IPS-15b (cell line): Measurements from ENCODE around the gene RPH3AL.
"Not testable (repeated sequence)": the region's sequence is repeated elsewhere in the genome, so short reads cannot be mapped to it uniquely, and the experiment has no call there.

Experiments used
- H3K27me3 ChIP-seq: one replicate; pipeline ENCODE4 v1.6.1; 2013; ENCODE audit warnings: low read length; ENCODE audit not compliant: control insufficient read depth, insufficient read depth
- H3K36me3 ChIP-seq: one replicate; pipeline ENCODE4 v1.6.1; 2013; ENCODE audit warnings: low read length; ENCODE audit not compliant: control insufficient read depth, insufficient read depth
- H3K4me1 ChIP-seq: one replicate; pipeline ENCODE4 v1.6.1; 2013; ENCODE audit warnings: mild to moderate bottlenecking, low read length; ENCODE audit not compliant: control insufficient read depth, insufficient read depth
- H3K4me3 ChIP-seq: one replicate; pipeline ENCODE4 v1.5.1; 2013; ENCODE audit warnings: low read depth, low read length
- H3K9ac ChIP-seq: one replicate; pipeline ENCODE4 v1.6.1; 2013; ENCODE audit warnings: low read depth, mild to moderate bottlenecking, low read length
- H3K9me3 ChIP-seq: one replicate; pipeline ENCODE4 v1.6.1; 2013; ENCODE audit warnings: mild to moderate bottlenecking, low read length; ENCODE audit not compliant: control insufficient read depth, insufficient read depth

The RPH3AL gene

GRCh38 chr17:177762-178161 is 174.8 kb downstream of the RPH3AL start:
- H3K36me3 ChIP-seq: no peaks in the 10 kb centered on the region
- peaks cover 3% of the 10 kb centered on the region for H3K4me1 ChIP-seq
- H3K9me3 ChIP-seq: no peaks in the 10 kb centered on the region
- H3K9ac ChIP-seq: no peak overlapping the region
- no peak overlapping the region for H3K4me3 ChIP-seq
- peaks cover 27% of the 10 kb centered on the region for H3K27me3 ChIP-seq

GRCh38 chr17:177155-177554 is 175.5 kb downstream of the RPH3AL start:
- no peak overlapping the region for H3K9ac ChIP-seq

GRCh38 chr17:173166-173911 is 179.3 kb downstream of the RPH3AL start:
- Histone ChIP-seq H3K36me3 (no peaks in the 10 kb centered on the region), H3K4me3 (no peak overlapping the region), H3K9ac (no peak overlapping the region)

More at GRCh38 chr17:177155-177554, 175.5 kb downstream of the RPH3AL start:
- Histone ChIP-seq H3K4me3 (no peak overlapping the region), H3K36me3 (no peaks in the 10 kb centered on the region), H3K27me3 (peaks cover 25% of the 10 kb centered on the region), H3K9me3 (no peaks in the 10 kb centered on the region), H3K4me1 (peaks cover 1% of the 10 kb centered on the region)

GRCh38 chr17:172401-172800 is 180.2 kb downstream of the RPH3AL start:
- Histone ChIP-seq H3K36me3 (no peaks in the 10 kb centered on the region), H3K9me3 (no peaks in the 10 kb centered on the region), H3K27me3 (peaks cover 2% of the 10 kb centered on the region), H3K4me3 (no peak overlapping the region), H3K4me1 (no peaks in the 10 kb centered on the region), H3K9ac (no peak overlapping the region)

More at GRCh38 chr17:173166-173911, 179.3 kb downstream of the RPH3AL start:
- H3K4me1 ChIP-seq: no peaks in the 10 kb centered on the region
- H3K9me3 ChIP-seq: no peaks in the 10 kb centered on the region
- peaks cover 4% of the 10 kb centered on the region for H3K27me3 ChIP-seq

- H3K4me1 ChIP-seq: no peaks in the 10 kb centered on the region
- H3K9me3 ChIP-seq: no peaks in the 10 kb centered on the region
- H3K4me3 ChIP-seq: no peak overlapping the region
- no peaks in the 10 kb centered on the region for H3K36me3 ChIP-seq
- no peak overlapping the region for H3K9ac ChIP-seq
- H3K27me3 ChIP-seq: no peaks in the 10 kb centered on the region
Measured at GRCh38 chr17:171871-172270, 180.7 kb downstream of the RPH3AL start.

- Histone ChIP-seq H3K9ac (no peak overlapping the region), H3K27me3 (no peaks in the 10 kb centered on the region), H3K4me3 (no peak overlapping the region), H3K9me3 (no peaks in the 10 kb centered on the region), H3K36me3 (no peaks in the 10 kb centered on the region), H3K4me1 (no peaks in the 10 kb centered on the region)
Measured at GRCh38 chr17:170130-170670, 182.4 kb downstream of the RPH3AL start.

GRCh38 chr17:168614-169013 is 184.0 kb downstream of the RPH3AL start:
- not testable (repeated sequence) for H3K9me3 ChIP-seq, H3K36me3 ChIP-seq, H3K4me1 ChIP-seq, H3K9ac ChIP-seq, H3K27me3 ChIP-seq, H3K4me3 ChIP-seq

GRCh38 chr17:165939-166338 is 186.7 kb downstream of the RPH3AL start:
- no peaks in the 10 kb centered on the region for H3K27me3 ChIP-seq
- H3K4me3 ChIP-seq: no peak overlapping the region
- no peaks in the 10 kb centered on the region for H3K4me1 ChIP-seq
- H3K9ac ChIP-seq: no peak overlapping the region
- no peaks in the 10 kb centered on the region for H3K36me3 ChIP-seq
- no peaks in the 10 kb centered on the region for H3K9me3 ChIP-seq

GRCh38 chr17:164303-165235 is 188.0 kb downstream of the RPH3AL start:
- Histone ChIP-seq H3K9ac (no peak overlapping the region), H3K36me3 (no peaks in the 10 kb centered on the region), H3K9me3 (no peaks in the 10 kb centered on the region), H3K4me3 (no peak overlapping the region), H3K27me3 (no peaks in the 10 kb centered on the region), H3K4me1 (no peaks in the 10 kb centered on the region)

- Histone ChIP-seq H3K9me3 (no peaks in the 10 kb centered on the region), H3K4me1 (no peaks in the 10 kb centered on the region), H3K36me3 (no peaks in the 10 kb centered on the region), H3K27me3 (no peaks in the 10 kb centered on the region), H3K4me3 (no peak overlapping the region), H3K9ac (no peak overlapping the region)
Measured at GRCh38 chr17:163514-164098, 189.0 kb downstream of the RPH3AL start.

- Histone ChIP-seq H3K36me3 (no peaks in the 10 kb centered on the region), H3K9ac (no peak overlapping the region), H3K4me3 (no peak overlapping the region), H3K27me3 (no peaks in the 10 kb centered on the region), H3K9me3 (no peaks in the 10 kb centered on the region), H3K4me1 (no peaks in the 10 kb centered on the region)
Measured at GRCh38 chr17:162689-163088, 189.9 kb downstream of the RPH3AL start.
